Small intestine (tissue), 7 donors: ENCODE measurements around the gene PDE7B. TPM values are rescaled to one million over a fixed set of nuclear protein-coding genes. Genes with fewer than 3 reads are reported as not detected.

Experiments used
- DNase-seq, 2 donors: peaks; one replicate each; pipeline versions ENCODE4 v3.0.0 to v3.0.0-alpha.2; 2013
- FAIRE-seq: peaks from 2 replicates; lab custom pipeline; 2012; peaks lifted over from hg19 to GRCh38; lab: Jason Lieb, UNC
- H3K27ac ChIP-seq, 3 donors: one replicate each; pipeline ENCODE4 v1.5.1; 2013; ENCODE audit warnings: low read length in 2 of 3, mild to moderate bottlenecking in 2 of 3, control low read depth in 1 of 3, inconsistent platforms in 1 of 3, low read depth in 1 of 3, moderate library complexity in 1 of 3
- H3K27me3 ChIP-seq, 3 donors: one replicate each; pipeline ENCODE4 v1.6.1; 2013; ENCODE audit warnings: low read length in 3 of 3, inconsistent platforms in 1 of 3; ENCODE audit not compliant: control insufficient read depth in 3 of 3, insufficient read depth in 3 of 3
- H3K36me3 ChIP-seq, 3 donors: one replicate each; pipeline ENCODE4 v1.6.1; 2013; ENCODE audit warnings: low read length in 3 of 3, inconsistent platforms in 1 of 3, low read depth in 1 of 3, mild to moderate bottlenecking in 1 of 3, moderate library complexity in 1 of 3; ENCODE audit not compliant: control insufficient read depth in 3 of 3, insufficient read depth in 2 of 3
- H3K4me1 ChIP-seq, 3 donors: one replicate each; pipeline ENCODE4 v1.6.1; 2013; ENCODE audit warnings: low read length in 2 of 3, inconsistent platforms in 1 of 3, low read depth in 1 of 3, mild to moderate bottlenecking in 1 of 3, moderate library complexity in 1 of 3; ENCODE audit not compliant: control insufficient read depth in 3 of 3, insufficient read depth in 2 of 3
- H3K4me3 ChIP-seq, 3 donors: one replicate each; pipeline ENCODE4 v1.5.1; 2013; ENCODE audit warnings: low read length in 3 of 3, control low read depth in 1 of 3, inconsistent platforms in 1 of 3, low read depth in 1 of 3, mild to moderate bottlenecking in 1 of 3, moderate library complexity in 1 of 3
- H3K9me3 ChIP-seq, 2 donors: one replicate each; pipeline ENCODE4 v1.6.1; 2013; ENCODE audit warnings: low read depth in 1 of 2, low read length in 1 of 2; ENCODE audit not compliant: control insufficient read depth in 2 of 2, insufficient read depth in 1 of 2
- WGBS, 3 donors: extraction: QIAGEN DNeasy Blood & Tissue Kit; methylation state at CpG; one replicate each; pipeline ENCODE4 v1.1.7; 2013; 5-methylcytosine and 5-hydroxymethylcytosine counted together
- polyA plus RNA-seq, 4 donors: library from polyadenylated mRNA; stranded (reverse) in 3 of 4; unstranded in 1 of 4; fragments of 200-250 nt in 3 of 4; fragments of 120-200 nt in 1 of 4; gene quantifications; one replicate each; pipeline versions ENCODE4 v1.2.1 to v1.2.3, GENCODE V29; 2013
- donor health status: healthy with polysubstance abuse.
- donor health status: control.
- donor health status: control.
- donor health status: Bipolar disorder and iron deficiency.
- donor health status: healthy.

Gene PDE7B
- polyA plus RNA-seq, 4 donors = 0.22 to 1.4 (median 0.82) TPM

- no peaks in the 10 kb centered on the region for H3K27me3 ChIP-seq
- no peaks in the 10 kb centered on the region for H3K9me3 ChIP-seq
- H3K36me3 ChIP-seq = no peaks in the 10 kb centered on the region
- no peaks in the 10 kb centered on the region for H3K4me1 ChIP-seq
- FAIRE-seq (no peak), DNase-seq (no peak)
- WGBS, 3 donors = 60 to 83% (median 83%) methylated on average over 1 of the region's 1 CpG
- no peak overlapping the region for H3K4me3 ChIP-seq
- H3K27ac ChIP-seq = no peak overlapping the region
Observed at GRCh38 chr6:136148051-136148450, 296.6 kb downstream of the PDE7B start.

- Histone ChIP-seq H3K27ac (peak overlapping the region in 1 of 3 donors; percentile 52), H3K27me3 (no peaks in the 10 kb centered on the region), H3K36me3 (no peaks in the 10 kb centered on the region), H3K9me3 (no peaks in the 10 kb centered on the region), H3K4me3 (no peak overlapping the region), H3K4me1 (no peaks in the 10 kb centered on the region)
- FAIRE-seq (no peak), DNase-seq (no peak)
- WGBS, 3 donors = 88 to 92% (median 89%) methylated on average over 5 of the region's 5 CpGs
Observed at GRCh38 chr6:136148523-136148922, 297.0 kb downstream of the PDE7B start.

GRCh38 chr6:136149311-136149710 lies 297.8 kb downstream of the PDE7B start:
- FAIRE-seq (no peak), DNase-seq (no peak)
- H3K9me3 ChIP-seq = no peaks in the 10 kb centered on the region
- no peaks in the 10 kb centered on the region for H3K4me1 ChIP-seq
- 76 to 95% (median 92%) methylated on average over 2 of the region's 2 CpGs for WGBS, 3 donors
- no peaks in the 10 kb centered on the region for H3K36me3 ChIP-seq
- H3K4me3 ChIP-seq = no peak overlapping the region
- H3K27ac ChIP-seq = no peak overlapping the region
- no peaks in the 10 kb centered on the region for H3K27me3 ChIP-seq

GRCh38 chr6:136150961-136151360 lies 299.5 kb downstream of the PDE7B start:
- Histone ChIP-seq H3K27ac (no peak overlapping the region), H3K36me3 (no peaks in the 10 kb centered on the region), H3K4me3 (no peak overlapping the region), H3K4me1 (no peaks in the 10 kb centered on the region), H3K27me3 (no peaks in the 10 kb centered on the region), H3K9me3 (no peaks in the 10 kb centered on the region)
- FAIRE-seq (no peak), DNase-seq (no peak)
- 86 to 96% (median 93%) methylated on average over 1 of the region's 1 CpG for WGBS, 3 donors

GRCh38 chr6:136153707-136154375 lies 302.3 kb downstream of the PDE7B start:
- no peaks in the 10 kb centered on the region for H3K36me3 ChIP-seq
- DNase-seq (no peak), FAIRE-seq (no peak)
- H3K4me3 ChIP-seq = no peak overlapping the region
- no peaks in the 10 kb centered on the region for H3K9me3 ChIP-seq
- no peak overlapping the region for H3K27ac ChIP-seq
- H3K27me3 ChIP-seq = no peaks in the 10 kb centered on the region
- WGBS, 3 donors = 88 to 94% (median 91%) methylated on average over 7 of the region's 7 CpGs
- no peaks in the 10 kb centered on the region for H3K4me1 ChIP-seq

- Histone ChIP-seq H3K27me3 (no peaks in the 10 kb centered on the region), H3K4me3 (no peak overlapping the region), H3K36me3 (no peaks in the 10 kb centered on the region), H3K27ac (no peak overlapping the region), H3K9me3 (no peaks in the 10 kb centered on the region), H3K4me1 (no peaks in the 10 kb centered on the region)
- DNase-seq (no peak), FAIRE-seq (no peak)
Observed at GRCh38 chr6:136155191-136155590, 303.7 kb downstream of the PDE7B start.

- Histone ChIP-seq H3K9me3 (no peaks in the 10 kb centered on the region), H3K27ac (no peak overlapping the region), H3K4me1 (no peaks in the 10 kb centered on the region), H3K36me3 (no peaks in the 10 kb centered on the region), H3K4me3 (no peak overlapping the region), H3K27me3 (no peaks in the 10 kb centered on the region)
- DNase-seq (no peak), FAIRE-seq (no peak)
- WGBS, 3 donors = 93 to 97% (median 95%) methylated on average over 5 of the region's 5 CpGs
Observed at GRCh38 chr6:136157743-136158142, 306.2 kb downstream of the PDE7B start.

- 75 to 95% (median 89%) methylated on average over 4 of the region's 4 CpGs for WGBS, 3 donors
- Histone ChIP-seq H3K27me3 (no peaks in the 10 kb centered on the region), H3K36me3 (no peaks in the 10 kb centered on the region), H3K27ac (no peak overlapping the region), H3K4me1 (no peaks in the 10 kb centered on the region), H3K4me3 (no peak overlapping the region), H3K9me3 (peaks cover 1 to 4% of the 10 kb centered on the region in 2 donors)
- DNase-seq (no peak), FAIRE-seq (no peak)
Observed at GRCh38 chr6:136158387-136158821, 306.9 kb downstream of the PDE7B start.

- no peak for FAIRE-seq
- Histone ChIP-seq H3K27ac (no peak overlapping the region), H3K27me3 (no peaks in the 10 kb centered on the region), H3K4me3 (no peak overlapping the region), H3K9me3 (peaks cover 1 to 4% of the 10 kb centered on the region in 2 donors), H3K4me1 (no peaks in the 10 kb centered on the region), H3K36me3 (no peaks in the 10 kb centered on the region)
- 56 to 60% (median 60%) methylated on average over 2 of the region's 2 CpGs for WGBS, 3 donors
- DNase-seq = no peak
Observed at GRCh38 chr6:136158971-136159370, 307.5 kb downstream of the PDE7B start.
